Suppressor macrophage treated with lipopolysaccharide for 1 hour (primary cell): ENCODE results near the gene NEURL1.
A peak's percentile ranks its signal among the peaks of the same experiment; 100 is the strongest.
"Not testable (repeated sequence)": the region's sequence is repeated elsewhere in the genome, so short reads cannot be mapped to it uniquely, and the experiment has no call there.

Experiments used
- DNase-seq, 3 donors: peaks; one replicate each; pipeline ENCODE4 v3.0.0-alpha.2; 2020 to 2022

Gene NEURL1

GRCh38 chr10:103495321-103495720 lies 1.8 kb downstream of the NEURL1 start:
- DNase-seq: no peak

GRCh38 chr10:103497161-103497915 lies 3.8 kb downstream of the NEURL1 start:
- no peak for DNase-seq

GRCh38 chr10:103498936-103499638 lies 5.6 kb downstream of the NEURL1 start:
- no peak for DNase-seq

- no peak for DNase-seq
Measured at GRCh38 chr10:103499881-103500280, 6.4 kb downstream of the NEURL1 start.

DNA sequence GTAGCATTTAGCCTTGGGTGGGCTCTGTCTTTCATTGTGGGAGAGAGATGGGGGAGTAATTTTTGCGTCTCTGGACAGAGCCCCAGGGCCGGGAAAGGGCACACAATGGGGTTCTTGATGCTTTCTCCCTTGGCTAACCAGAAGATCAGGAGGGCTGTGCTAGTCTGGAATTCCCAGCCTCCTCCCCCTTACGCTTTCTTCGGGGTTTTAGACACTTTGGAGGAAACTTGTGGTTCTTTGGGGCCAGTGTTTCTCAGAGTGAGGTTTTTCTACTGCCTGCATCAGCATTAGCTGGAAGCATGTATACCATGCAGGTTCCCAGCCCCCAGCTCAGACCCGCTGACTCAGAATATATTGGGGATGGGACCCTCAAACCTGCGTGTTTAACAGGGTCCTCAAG lies 7.0 kb downstream of the NEURL1 start:
- peak in 1 of 3 donors; percentile 29 for DNase-seq

DNA sequence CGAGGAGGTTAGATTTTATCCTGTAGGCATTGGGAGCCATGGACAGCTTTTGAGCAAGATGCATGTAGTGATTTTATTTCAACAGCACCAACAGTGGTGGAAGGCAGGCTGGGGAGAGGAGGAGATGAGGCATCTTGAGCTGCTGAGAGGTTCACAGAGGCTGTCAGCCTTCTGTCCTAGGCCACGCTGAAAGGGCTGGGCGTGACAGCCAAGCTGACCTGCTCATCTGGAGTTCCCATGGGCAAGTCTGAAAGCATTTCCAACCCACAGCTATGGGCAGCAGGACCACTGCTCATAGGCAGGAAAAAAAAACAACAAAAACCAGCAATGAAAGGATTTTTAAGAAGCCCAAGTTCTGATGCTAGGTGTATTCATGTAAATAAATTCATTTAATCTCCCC lies 7.7 kb downstream of the NEURL1 start:
- no peak for DNase-seq

GRCh38 chr10:103502849-103503660 lies 9.6 kb downstream of the NEURL1 start:
- no peak for DNase-seq

DNA sequence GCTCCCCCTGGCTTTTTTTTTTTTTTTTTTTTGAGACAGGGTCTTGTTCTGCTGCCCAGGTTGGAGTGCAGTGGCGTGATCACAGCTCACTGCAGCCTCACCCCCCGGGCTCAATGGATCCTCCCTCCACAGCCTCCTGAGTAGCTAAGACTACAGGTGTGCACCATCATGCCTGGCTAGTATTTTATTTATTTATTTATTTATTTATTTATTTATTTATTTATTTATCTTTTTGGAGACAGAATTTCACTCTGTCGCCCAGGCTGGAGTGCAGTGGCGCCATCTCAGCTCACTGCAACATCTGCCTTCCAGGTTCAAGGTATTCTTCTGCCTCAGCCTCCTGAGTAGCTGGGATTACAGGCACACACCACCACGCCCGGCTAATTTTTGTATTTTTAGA lies 10.3 kb downstream of the NEURL1 start:
- DNase-seq: not testable (repeated sequence)

DNA sequence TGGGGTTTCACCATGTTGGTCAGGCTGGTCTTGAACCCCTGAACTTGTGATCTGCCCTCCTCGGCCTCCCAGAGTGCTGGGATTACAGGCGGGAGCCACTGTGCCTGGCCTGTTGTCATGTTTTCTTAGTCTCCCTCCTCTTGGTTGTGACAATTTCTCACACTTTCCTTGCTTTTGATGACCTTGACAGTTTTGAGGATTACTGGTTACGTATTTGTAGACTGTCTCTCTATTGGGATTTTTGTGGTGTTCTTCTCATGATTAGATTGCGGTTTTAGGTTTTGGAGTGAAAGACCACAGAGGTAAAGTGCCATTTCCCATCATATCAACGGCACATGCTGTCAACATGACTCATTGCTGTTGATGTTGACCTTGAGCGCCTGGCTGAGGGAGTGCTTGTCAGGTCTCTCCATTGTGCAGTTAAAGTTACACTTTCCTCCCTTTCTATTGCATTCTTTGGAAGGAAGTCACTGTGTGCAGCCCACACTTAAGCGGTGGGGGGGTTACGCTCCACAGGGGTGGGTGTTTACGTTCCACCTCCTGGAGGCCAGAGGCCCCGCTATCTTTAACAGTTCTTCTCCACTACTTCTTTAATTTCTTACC lies 10.8 kb downstream of the NEURL1 start:
- DNase-seq: peak; percentile 19 to 31 (median 23)

GRCh38 chr10:103506061-103506460 lies 12.6 kb downstream of the NEURL1 start:
- DNase-seq: no peak

DNA sequence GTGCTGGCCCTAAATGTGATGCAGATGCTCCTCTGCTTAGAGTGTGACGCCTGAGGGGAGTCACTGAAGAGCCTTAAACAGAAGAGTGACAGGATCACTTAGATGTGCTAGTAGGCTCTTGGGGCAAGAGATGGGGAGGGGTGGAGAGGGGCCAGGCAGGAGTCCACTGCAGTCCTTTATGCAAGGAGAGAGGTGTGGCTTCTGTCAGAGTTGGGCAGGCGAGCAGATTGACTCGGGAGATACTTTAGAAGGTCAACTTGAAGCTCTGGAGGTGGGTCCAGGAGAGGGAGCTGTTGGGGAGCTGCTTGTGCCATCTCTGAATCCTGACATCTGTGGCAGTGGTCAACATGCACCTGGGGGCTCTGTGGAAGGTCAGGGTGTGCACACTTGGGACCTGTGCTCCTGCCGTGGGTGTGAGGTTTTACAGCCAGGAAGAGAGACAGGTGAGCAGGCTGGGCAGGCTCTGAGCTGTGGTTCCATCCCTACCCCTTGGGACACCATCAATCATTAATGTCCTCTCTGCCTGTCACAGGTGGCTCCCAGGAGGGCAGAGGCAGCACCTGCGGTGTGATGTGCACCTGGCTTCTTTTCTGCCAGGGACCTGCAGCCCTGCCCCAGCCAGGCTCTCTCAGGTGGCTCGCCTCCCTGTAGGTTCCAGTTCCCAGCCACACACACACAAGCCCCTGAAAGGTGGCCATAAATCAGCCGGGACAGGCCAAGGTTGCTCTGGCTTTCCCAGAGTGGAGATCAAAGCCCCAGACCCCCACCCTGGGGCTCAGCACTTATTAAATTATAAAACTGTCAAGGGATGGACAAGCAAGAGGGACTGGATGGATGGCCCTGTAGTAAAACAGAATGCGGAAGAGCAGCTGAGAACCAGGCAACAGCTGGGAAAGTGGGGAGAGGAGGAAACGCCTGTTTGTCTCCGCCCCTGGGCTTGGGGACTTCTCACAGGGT lies 14.0 kb downstream of the NEURL1 start:
- no peak for DNase-seq

DNA sequence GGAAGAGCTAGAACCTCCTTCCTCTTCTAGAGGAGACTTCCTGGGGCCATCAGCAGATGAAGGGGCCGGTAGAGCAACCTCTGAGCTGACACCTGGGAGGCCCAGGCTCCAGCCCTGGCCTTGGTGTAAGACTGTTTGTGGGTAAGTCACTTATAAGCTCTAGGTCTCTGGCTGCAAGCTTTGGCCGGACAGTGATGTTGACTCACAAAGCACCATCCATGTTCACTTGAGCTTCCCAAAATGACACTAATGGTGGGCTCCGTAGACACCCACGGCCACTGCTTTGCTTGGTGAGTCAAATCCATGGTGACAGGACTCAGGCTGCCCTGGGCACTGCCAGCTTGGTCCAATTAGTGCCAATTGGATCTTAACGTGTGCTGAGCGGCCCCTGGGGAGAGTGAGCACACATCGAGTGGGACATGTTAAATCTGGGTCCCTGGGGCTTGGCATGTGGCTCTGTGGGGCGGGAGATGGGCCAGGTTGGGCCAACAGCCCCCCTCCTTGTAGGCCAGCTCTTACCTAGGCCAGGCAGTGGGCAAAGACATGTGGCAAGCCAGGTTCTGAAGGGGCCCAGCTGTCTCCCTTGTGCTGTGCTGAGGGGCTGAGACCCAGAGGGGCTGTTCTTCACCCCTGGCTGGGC lies 16.7 kb downstream of the NEURL1 start:
- no peak for DNase-seq

DNA sequence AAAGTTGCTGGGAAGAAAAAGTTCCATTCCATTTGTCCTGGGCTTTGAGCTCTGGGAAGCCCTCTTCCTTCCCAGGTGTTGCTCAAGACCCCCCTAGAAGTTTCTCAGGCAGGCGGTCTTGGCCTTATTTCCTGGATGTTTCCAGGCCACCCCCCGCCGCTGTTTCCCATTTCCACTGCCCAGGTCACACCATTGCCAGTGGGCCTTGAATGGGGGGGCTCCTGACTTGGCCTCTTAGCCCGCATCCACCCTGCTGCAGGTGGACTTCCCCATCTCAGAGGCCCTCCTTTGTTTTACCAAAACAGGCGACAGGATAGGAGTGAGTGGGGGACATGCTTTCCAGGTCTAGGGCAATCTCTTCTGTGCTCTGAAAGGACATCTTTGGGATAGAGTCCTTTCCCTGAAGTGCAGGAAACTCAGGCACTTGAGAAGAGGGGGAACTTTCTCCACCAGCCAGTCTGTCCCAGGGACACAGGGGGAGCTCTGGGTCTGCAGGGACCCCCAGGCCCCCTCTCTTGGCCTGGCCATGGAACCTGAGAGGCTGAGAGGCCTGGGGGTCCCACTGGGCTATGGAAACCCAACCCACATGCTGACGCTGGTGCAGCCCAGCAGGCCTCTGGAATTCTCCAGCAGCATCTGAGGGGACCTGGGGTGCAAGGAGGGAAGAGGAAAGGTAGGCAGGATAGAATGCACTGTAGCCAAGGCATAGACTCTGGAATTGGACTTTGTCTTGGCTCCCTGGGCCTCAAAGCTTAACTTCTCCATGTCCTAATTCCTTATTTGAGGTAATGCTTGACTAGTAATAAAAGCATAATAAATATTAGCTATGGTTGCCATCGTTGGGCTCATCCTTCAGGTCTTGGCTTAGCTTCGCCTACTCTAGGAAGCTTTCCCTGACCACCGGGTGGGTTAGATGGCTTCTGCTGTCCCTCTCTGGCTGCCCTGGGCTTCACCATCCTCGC lies 17.6 kb downstream of the NEURL1 start:
- DNase-seq: no peak

- no peak for DNase-seq
Measured at GRCh38 chr10:103512166-103512565, 18.7 kb downstream of the NEURL1 start.

- DNase-seq: no peak
Measured at GRCh38 chr10:103512591-103513379, 19.3 kb downstream of the NEURL1 start.

DNA sequence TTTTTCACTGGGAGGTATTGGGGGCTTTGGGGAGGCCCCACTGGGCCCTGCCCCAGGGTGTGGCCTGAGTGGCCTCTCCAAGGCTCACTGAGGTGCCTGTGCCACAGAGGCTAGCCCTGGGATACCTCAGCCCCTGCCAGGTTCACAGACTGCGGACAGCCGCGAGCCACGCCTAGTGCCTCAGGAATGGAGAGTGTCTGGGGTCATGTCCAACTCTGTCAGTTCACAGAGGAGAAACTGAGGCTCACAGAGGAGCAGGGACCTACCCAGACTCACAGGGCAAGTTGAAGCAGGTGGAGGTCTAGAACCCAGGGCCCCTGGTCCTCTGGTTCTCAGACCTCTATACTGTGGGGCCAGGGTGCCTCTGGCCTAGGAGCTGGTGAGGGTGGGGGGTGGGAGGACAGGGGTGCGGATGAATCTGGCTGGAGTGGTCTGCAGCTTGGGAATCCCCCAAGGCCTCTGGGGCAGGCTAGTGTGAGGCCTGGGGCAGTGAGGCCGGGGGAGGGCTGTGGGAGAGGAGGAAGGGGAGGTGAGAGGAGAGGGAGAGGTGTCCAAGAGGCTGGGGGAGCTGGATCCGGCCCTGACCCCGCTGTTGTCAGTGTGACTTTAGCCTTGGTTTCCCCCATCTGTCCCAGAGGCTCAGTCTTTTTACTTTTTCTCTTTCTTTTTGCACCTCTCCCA lies 20.0 kb downstream of the NEURL1 start:
- DNase-seq: no peak

GRCh38 chr10:103514244-103514643 lies 20.7 kb downstream of the NEURL1 start:
- DNase-seq: no peak

DNA sequence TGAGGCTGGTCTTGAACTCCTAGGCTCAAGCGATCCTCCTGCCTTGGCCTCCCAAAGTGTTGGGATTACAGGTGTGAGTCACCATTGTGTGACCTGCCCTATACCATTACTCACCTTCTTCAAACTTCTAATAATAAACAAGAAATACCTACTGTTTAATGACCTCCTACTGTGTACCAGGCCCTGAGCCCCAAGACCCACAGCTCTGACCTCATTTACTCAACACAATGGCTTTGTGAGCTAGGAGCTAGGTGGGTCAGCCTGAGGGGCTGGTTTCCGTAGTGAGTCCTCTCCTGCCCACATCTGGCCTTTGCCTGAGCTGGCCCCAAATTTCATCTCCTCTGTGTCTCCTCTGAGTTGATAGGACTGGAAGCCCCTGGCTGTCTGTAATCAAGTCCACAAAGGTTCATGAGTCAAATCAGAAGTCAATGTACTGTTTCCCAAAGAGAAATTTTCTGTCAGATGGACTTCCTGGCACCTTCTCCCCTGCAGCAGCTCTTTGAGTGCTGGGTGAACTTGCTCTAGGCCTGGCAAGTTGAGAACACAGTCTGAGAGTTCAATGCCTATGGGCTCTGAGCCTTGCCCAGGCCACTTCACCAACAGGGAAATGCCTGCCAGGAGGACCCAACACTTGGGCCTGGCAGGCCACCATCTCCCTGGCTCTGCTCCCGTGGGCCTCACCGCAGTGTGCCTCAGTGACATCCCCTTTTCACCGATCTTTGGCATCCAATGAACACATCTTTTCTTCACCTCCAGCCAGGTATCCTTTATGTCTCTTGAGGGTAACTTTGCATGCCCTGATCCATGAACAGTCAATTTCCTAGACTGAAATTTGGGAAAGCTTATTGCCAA lies 24.0 kb downstream of the NEURL1 start:
- DNase-seq: no peak
